NOMO-1 treated with DMSO at 0.1 percent for 48 hours (cell line): ENCODE data around the gene OXCT2.
"Not testable (repeated sequence)": the region's sequence is repeated elsewhere in the genome, so short reads cannot be mapped to it uniquely, and the experiment has no call there.

Experiments used
- DNase-seq: peaks from one replicate; lab custom pipeline; 2025; ENCODE audit not compliant: unreplicated experiment; lab: John Stamatoyannopoulos, UW

Gene OXCT2

GRCh38 chr1:39771022-39771532, at the start of gene OXCT2:
OXCT2 (minus strand) TSS chr1:39771348; CDS start chr1:39771255, 93 bp downstream.
- not testable (repeated sequence) for DNase-seq

DNA sequence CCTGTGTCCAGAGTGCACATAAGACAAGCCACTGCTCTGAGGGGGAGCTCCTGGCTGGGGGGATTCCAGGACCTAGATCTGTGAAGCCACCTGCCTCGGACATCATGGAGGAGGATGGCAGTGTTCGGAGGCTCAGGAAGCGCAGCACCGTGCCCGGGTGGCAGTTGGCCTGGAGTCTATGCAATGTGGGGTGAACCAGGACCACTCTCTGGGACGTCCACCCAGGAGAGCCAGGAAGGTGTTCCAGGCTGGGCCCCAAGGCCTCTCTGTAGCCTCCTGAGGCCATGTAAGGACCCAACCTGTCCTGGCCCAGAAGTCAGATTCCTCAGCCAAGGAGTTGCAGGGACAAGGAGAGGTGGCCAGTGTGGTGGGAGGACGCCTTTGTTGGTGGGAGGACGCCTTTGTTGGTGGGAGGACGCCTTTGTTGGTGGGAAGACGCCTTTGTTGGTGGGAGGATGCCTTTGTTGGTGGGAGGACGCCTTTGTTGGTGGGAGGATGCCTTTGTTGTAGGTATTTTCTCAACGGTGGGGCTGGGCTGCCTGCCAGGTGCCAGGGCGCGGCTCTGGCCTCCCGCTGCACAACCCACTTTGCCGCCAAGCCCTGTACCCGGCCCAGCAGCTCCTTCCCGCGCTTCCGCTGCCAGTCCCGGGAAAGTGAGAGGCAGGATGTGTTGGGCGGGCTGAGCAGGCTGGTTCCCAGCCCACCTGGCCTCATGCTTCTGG, 48.1 kb upstream of the OXCT2 start:
- DNase-seq, result no peak

- no peak for DNase-seq
Observed at GRCh38 chr1:39818482-39818881, 47.3 kb upstream of the OXCT2 start.

DNA sequence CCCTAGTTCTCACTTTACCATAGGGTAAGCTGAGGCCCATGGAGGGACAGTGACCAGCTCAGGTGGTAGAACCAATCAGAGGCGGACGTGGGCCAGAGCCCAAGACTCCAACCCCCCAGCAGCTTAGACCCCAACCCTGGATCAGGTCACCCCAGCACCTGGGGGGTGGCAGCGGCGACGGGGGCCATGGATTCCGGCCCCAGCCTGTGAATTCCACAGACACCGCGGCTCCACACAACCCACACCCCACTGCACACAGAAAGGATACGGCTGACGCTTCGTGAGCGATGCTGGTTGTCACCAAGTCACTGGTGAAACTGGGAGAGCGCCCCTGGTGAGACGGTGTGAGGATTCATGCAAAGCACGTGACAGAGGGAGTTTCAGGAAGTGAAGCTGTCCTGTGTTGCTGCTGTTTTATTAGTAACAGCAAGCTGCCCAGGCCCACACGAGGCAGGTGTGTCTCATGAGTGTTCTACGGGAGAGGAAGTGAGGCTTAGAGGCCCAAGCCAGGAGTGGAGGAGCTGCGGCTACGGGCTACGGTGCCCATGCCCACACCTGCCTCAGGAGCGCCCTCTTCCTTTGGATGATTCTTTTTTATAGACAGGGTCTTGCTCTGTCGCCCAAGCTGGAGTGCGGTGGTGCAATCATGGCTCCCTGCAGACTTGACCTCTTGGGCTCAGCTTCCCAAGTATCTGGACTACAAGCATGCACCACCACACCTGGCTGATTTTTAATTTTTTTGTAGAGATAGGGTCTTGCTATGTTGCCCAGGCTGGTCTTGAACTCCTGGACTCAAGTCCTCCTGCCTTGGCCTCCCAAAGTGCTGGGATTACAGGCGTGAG, 46.2 kb upstream of the OXCT2 start:
- peak; percentile 96 for DNase-seq

- peak; percentile 76 for DNase-seq
Observed at GRCh38 chr1:39816415-39817090, 45.4 kb upstream of the OXCT2 start.

- DNase-seq, result no peak
Observed at GRCh38 chr1:39812913-39813312, 41.8 kb upstream of the OXCT2 start.

DNA sequence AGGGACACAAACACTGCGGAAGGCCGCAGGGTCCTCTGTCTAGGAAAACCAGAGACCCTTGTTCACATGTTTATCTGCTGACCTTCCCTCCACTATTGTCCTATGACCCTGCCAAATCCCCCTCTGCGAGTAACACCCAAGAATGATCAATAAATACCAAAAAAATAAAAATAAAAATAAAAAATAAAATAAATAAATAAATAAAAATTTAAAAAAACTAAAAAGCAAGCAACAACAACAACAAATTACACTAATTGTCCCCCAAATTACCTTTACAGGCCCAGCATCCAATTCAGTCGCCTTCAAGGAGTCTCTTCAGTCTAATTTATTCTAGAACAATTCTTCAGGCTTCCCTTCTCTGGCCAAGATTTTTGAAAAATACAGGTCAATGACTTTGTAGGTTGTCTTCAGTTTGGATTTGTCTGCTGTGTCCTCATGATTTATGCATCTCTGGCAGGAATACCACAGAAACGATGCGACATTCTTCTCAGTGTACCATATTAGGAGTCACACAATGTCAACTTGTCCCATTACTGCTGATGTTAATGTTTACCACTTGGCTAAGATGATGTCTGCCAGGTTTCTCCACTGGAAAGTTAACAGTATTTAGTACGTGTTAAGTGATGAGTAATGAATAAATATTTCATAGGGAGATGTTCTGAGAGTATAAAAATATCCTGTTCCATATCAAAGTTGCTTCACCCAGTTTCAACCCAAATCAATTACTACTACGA, 37.8 kb upstream of the OXCT2 start:
- no peak for DNase-seq

DNA sequence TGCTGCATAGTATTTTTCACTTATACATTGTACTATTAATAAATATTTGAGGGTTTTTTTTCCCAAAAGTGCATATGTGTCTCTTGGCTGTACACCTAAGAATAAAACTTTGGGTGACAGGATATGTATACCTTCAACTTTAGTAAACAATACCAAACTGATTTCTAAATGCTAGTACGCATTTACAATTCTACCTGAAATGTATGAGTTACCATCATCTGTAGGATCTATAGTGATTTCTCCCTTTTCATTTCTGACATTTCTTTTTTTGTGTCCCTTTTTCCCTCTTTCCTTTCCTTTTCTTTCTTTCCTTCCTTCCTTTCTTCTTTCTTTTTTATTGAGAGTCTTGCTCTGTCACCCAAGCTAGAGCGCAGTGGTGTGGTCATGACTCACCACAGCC, 34.2 kb upstream of the OXCT2 start:
- no peak for DNase-seq

DNA sequence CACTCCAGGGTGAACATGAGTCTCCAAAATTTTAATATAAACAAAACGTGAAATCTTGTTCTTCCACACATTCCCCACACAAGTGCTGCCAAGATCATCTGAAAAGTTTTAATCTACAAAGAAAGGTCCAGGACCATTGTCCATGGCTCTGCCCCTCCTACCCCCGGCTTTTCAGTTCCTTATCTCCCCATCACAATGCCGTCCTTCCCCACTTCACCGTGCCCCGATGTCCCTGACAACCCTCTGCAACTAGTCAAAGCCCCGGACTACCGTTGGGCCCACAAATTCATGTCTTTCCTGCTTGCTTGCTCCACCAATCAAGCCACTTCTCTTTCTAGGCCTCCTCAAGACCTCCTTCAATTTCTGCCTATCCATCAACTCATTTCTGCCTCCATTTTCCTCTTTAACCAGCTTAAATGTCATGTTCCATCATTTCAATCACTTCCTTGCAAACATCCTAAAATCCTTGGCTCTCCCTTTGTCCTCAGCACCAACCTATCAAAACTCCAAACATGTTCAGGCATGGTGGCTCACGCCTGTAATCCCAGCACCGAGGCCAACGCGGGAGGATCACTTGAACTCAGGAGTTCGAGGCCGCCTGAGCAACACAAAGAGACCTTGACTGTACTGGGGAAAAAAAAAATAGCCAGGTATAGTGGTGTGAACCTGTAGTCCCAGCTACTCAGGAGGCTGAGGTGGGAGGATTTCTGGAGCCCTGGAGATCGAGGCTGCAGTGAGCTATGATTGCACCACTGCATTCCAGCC, 31.5 kb upstream of the OXCT2 start:
- no peak for DNase-seq

GRCh38 chr1:39800471-39800835, 29.3 kb upstream of the OXCT2 start:
- peak; percentile 87 for DNase-seq

DNA sequence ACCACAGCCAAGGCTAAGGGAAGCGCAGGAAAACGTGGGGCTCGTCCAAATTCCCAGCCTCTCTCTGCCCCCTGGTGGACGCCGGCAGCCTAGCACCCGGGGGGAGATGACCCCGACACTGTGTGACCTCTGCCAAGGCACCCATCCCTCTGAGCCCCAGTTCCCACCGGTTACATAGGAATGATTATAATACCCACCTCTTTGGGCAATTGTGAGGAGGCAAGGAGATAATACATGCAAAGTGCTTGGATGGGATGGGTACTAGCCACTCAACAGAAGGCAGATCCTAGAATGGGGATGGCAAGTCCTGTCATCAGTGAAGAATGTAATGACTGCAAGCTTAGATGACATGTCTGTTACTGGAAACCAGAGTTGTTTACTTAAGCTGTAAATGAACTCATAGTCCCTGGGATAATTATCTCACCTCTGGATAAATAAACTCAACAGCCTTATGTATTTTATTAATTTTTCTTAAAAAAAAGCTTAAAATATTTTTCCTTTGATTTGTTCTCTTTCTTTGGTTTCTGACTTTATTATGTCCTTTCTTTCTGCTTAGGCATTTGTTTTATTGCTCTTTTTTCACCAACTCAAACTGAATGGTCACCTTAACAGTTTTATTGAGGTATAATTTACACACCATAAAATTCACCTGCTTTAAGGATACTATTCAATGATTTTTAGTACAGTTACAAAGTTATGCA, 28.8 kb upstream of the OXCT2 start:
- DNase-seq, result peak; percentile 69

DNA sequence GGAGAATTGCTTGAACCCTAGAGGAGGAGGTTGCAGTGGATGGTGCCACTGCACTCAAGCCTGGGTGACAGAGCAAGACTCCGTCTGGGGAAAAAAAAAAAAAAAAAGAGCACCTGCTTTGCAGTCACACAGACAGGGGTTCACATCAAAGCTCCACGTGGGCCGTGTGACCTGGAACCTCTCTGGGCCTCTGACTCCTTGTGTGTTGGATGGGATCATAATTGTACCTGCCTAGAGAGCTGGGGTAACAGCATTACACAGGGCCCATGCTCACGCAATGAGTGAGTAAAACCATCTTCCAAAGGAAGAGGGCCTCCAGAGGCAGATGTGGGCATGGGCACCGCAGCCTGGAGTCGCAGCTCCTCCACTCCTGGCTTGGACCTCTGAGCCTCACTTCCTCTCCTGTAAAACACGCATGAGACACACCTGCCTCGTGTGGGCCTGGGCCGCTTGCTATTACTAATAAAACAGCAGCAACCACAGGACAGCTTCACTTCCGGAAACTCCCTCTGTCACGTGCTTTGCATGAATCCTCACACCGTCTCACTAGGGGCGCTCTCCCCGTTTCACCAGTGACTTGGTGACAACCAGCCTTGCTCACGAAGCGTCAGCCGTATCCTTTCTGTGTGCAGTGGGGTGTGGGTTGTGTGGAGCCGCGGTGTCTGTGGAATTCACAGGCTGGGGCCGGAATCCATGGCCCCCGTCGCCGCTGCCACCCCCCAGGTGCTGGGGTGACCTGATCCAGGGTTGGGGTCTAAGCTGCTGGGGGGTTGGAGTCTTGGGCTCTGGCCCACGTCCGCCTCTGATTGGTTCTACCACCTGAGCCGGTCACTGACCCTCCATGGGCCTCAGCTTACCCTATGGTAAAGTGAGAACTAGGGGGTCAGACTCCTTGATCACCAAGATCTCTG, 28.0 kb upstream of the OXCT2 start:
- DNase-seq, result peak; percentile 98

DNA sequence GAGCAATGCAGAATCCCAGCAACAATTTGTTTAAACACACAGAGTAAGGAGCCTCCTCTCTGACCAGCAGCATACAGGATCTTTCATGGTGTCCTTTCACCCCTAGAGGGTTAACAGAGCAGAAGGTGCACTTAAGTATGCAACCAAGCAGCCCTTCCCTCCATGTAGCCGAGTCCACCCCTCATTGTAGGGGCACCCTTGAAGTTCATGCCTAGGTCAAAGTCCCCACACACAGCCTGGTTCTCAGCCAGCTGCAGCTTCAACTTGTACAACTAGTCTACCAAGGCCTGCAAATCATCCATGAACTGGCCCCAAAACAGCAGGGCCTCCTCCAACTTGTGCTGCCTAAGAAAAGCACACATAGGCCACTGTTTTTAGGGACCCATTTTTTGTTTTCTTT, 24.5 kb upstream of the OXCT2 start:
- no peak for DNase-seq

GRCh38 chr1:39791838-39792237, 20.7 kb upstream of the OXCT2 start:
- no peak for DNase-seq

- DNase-seq, result no peak
Observed at GRCh38 chr1:39789571-39790110, 18.5 kb upstream of the OXCT2 start.

GRCh38 chr1:39788758-39789570, 17.8 kb upstream of the OXCT2 start, which contains the start of gene BMP8B:
BMP8B (minus strand) TSS chr1:39788865; CDS start chr1:39788485, 380 bp downstream.
- peak; percentile 66 for DNase-seq

- no peak for DNase-seq
Observed at GRCh38 chr1:39788426-39788757, 17.2 kb upstream of the OXCT2 start.
